Choroid plexus epithelial cell (primary cell): Measurements from ENCODE around the gene MGAT4C.

ENCODE experiments used
- DNase-seq: peaks from one replicate; pipeline ENCODE4 v3.0.0-alpha.2; 2010; ENCODE audit warnings: low read depth
- H3K4me3 ChIP-seq: 2 replicates; pipeline ENCODE4 v1.5.1; 2011; ENCODE audit warnings: low read depth, mild to moderate bottlenecking, control low read depth, low read length, moderate library complexity
- TF ChIP-seq, protein P1 (sequence below): conservative IDR thresholded peaks from 2 replicates; pipeline ENCODE4 v1.5.1; 2011; ENCODE audit warnings: low read depth, mild to moderate bottlenecking, control low read depth, inconsistent platforms, low read length, moderate library complexity

Gene MGAT4C

DNA sequence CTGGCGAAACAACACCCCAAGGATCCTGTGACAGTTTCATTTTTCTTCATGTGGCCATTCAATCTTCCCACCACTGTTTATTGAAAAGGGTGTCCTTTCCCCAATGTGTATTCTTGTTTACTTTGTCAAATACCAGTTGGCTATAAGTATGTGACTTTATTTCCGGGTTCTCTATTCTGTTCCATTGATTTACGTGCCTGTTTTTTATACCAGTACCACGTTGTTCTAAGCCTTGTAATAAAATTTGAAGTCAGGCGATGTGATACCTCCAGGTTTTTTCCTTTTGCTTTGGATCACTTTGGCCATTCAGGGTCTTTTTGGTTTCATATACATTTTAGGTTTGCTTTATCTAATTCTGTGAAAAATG is 9.1 kb upstream of the MGAT4C start:
- DNase-seq: no peak
- TF ChIP-seq, protein P1, sequence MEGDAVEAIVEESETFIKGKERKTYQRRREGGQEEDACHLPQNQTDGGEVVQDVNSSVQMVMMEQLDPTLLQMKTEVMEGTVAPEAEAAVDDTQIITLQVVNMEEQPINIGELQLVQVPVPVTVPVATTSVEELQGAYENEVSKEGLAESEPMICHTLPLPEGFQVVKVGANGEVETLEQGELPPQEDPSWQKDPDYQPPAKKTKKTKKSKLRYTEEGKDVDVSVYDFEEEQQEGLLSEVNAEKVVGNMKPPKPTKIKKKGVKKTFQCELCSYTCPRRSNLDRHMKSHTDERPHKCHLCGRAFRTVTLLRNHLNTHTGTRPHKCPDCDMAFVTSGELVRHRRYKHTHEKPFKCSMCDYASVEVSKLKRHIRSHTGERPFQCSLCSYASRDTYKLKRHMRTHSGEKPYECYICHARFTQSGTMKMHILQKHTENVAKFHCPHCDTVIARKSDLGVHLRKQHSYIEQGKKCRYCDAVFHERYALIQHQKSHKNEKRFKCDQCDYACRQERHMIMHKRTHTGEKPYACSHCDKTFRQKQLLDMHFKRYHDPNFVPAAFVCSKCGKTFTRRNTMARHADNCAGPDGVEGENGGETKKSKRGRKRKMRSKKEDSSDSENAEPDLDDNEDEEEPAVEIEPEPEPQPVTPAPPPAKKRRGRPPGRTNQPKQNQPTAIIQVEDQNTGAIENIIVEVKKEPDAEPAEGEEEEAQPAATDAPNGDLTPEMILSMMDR: no peak
- no peak overlapping the region for H3K4me3 ChIP-seq

DNA sequence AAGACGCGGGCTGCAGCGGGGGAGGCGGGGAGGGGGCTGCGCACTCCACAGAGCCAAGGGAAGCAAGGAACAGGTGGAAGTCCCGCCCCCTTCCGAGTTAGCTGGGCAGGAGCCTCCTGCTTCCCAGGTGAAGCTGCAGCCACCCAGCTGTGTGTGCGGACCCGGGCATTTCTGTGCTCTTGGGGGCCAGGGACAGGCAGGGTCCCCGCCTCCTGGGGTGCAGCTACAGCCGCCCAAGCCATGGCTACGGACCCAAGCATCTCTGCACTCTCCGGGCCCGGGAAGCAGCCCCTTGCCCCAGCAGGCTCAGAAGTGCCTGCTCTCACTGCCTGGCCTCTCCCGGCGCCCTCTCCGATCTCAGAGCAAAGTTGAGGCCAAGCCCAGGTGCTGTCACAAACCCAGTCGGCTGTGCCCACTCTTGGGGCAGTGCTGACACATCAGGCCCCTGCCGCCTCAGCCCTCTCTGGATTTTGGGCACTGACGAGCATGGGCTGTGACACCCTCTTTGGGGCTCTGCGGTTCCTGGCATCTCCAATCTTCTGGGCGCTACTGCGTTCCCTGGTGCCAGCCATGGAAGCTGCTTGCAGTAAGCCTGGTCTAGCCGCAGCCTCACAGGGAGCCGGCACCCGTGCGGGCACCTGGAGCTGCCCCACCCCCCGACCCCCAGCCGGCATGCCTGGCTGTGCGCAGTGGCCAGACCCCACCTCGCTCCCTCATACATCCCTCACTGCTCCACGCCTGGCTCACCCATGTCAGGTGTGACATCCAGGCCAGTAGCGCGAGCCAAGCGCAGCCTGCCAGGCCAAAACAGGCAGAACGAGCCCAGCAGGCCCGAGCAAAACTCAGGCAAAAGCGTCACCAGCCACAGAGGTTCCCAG is 8.5 kb upstream of the MGAT4C start:
- H3K4me3 ChIP-seq: peak overlapping the region; percentile 43
- DNase-seq: no peak
- TF ChIP-seq, protein P1: no peak

- DNase-seq: no peak
- TF ChIP-seq, protein P1: no peak
Measured at GRCh38 chr12:86261578-86261977, 5.4 kb upstream of the MGAT4C start.

DNA sequence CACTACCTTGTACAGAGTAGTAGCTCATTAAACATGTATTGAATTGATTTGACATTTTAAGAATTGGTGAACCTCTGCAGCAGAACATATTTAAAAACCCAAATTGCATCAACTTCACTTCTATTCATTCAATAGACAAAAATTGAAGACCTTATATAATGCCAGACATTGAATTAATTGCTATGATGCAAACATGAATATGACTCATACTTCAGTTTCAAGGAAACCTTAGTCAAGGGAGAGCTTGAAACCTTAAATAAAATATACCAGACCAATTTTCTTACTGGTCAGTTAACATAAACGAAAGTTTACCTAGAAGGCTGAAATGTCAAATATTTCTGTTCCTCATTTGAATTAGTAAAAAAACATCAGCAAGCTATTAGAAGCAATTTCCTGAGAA is 5.0 kb upstream of the MGAT4C start:
- TF ChIP-seq, protein P1: no peak
- H3K4me3 ChIP-seq: no peak overlapping the region
- DNase-seq: peak; percentile 35

More at GRCh38 chr12:86261578-86261977, 5.4 kb upstream of the MGAT4C start:
- H3K4me3 ChIP-seq: no peak overlapping the region

DNA sequence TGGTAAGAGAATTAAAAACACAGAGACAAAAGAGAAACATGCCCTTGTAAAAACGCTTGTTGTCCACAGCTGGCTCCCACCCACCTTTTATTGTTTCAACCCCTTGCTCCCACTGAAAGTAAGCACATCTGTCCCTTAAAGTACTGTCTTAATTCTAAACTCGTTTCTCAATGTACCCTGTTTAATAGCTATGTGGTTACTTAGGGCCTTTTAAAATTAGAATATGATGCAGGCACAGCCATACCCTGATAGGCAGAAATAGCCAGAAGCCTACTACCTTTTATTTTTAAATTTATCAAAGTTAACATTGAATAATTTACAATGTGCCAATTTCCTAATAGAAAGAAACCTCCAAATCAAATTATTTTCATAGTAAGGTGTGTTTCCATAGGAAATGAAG is 4.0 kb upstream of the MGAT4C start:
- TF ChIP-seq, protein P1: no peak

GRCh38 chr12:86257134-86257533 is 943 bp upstream of the MGAT4C start:
- TF ChIP-seq, protein P1: no peak
- H3K4me3 ChIP-seq: no peak overlapping the region
- DNase-seq: no peak

More for the DNA sequence above, 4.0 kb upstream of the MGAT4C start:
- no peak for DNase-seq
- H3K4me3 ChIP-seq: no peak overlapping the region
